Measurements from ENCODE around the gene SAMD13.
"Not testable (repeated sequence)": the region's sequence is repeated elsewhere in the genome, so short reads cannot be mapped to it uniquely, and the experiment has no call there.

Gene SAMD13

DNA sequence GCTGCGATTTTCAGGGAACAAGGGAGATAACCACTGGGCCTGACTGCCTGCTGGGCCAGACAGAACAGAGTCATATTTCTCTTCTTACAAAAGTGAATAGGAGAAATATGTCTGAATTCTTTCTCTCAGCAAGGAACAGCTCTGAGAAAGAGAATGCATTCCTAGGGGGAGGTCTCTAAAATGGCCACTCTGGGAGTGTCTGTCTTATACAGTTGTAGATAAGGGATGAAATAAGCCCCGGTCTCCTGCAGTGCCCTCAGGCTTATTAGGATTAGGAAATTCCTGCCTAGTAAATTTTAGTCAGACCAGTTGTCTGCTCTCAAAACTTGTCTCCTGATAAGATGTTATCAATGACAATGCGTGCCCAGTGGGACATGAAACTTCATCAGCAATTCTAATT is 14.1 kb upstream of the SAMD13 start:
- DNase-seq = not testable (repeated sequence)

DNA sequence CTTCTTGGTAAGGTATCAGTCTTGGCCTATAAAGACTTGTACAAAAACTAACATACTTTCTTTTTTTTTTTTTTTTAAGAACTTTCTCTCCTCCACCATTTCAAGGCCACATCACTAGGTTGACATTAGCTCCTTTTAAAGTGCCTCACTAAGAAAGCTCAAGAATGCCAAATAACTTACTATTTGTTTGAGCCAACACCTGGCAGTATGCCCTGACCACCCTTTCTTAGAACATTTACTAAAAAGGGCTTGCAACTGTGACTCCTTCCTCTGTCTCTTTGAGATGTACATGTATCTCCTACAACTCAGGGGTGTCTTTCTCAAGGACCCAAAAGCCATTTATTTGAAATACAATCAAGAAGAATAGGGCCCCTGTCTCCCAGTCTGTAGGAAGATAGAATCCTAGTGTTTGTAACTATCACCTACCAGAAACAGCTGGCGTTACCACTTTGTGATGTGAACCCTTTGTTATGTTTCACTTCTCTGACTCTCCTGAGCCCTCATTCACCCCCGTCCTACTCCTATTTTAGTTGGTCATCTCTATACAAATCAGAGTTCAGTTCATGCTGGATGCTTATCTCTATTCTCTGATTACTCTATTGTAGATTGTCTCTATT is 12.2 kb upstream of the SAMD13 start:
- DNase-seq = no peak

DNA sequence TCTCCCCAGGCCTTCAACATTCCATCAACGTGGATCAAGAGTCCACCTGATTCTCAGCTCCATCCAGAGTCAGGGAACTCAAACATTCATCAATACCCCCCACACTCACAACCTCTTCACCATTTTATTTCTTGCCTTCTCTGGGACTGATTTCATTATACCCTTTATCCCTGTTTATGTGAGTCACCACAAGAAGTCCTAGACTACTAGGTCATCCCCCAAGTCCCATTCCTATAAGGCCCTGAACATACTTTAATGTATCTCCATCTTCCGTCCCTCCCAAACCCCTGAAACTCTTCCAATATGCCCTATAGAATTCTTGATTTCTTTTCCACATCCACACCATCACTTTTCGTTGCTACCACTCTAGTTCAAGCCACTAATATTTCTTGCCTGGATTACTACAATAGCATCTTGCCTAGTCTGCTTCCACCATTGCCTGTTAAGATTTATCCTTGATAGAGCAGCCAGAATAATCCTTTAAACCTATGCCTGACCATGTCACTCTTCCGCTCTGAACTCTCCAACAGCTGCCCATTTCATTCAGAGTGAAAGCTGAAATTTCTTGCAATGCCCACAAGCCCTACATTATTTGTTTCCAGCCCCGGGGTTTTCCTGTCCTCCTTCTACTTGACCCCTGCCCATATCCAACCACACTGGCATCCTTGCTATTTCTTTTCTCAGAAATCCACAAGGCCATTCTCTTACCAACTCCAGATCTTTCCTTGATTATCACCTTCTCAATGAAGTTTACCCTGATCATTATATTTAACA is 9.4 kb upstream of the SAMD13 start:
- no peak for DNase-seq

DNA sequence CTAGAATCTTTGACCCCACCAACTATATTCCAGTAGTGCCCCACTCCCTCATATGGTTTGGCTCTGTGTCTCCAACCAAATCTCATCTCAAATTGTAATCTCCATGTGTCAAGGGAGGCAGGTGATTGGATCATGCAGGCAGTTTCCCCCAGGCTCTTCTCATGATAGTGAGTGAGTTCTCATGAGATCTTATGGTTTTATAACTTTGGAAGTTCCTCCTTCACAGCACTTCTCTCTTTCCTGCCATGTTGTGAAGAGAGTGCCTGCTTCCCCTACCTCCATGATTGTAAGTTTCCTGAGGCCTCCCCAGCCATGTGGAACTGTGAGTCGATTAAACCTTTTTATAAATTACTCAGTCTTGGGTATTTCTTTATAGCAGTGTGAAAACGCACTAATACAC is 7.7 kb upstream of the SAMD13 start:
- no peak for DNase-seq

DNA sequence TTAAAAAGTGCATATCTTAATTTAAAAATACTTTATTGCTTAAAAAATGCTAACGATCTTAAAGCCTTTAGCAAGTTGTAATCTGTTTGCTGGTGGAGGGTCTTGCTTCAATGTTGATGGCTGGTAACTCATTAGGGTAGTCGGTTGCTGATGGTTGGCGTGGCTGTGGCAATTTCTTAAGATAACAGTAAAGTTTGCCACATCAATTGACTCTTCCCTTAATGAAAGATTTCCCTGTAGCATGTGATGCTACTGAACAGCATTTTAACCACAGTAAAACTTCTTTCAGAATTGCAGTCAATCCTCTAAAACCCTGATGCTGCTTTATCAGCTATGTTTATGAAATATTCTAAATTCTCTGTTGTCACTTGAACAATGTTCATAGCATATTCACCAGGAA is 6.8 kb upstream of the SAMD13 start:
- DNase-seq = no peak

DNA sequence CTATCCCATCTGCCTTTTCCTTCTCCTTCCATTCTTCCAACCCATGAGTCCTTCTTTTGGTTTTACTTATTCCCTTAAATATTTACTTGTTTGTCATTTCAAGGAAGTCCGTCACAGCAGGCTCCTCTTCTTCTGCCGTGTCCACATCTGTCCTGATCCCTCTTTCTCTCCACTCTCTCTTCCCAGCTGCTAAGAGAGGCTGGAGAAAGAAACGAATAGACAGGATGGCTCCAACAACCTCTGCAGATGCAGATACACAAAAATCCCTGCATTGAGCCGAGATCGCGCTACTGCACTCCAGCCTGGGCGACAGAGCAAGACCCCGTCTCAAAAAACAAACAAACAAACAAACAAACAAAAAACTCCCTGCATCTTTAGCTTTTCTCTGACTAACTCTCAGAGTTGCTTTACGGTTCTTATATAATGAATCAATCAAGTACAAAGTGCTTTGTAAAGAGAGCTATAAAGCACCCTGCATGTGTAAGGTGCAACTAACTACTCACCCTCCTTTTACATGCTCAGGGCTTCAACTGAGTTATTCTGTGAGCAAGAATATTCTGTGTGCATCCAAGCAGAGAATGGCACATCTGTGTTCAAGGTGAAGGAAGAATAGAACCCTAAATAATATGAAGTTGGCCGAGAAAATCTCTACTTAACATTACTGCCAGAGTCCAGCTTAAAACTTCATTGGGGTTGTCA is 3.8 kb upstream of the SAMD13 start:
- no peak for DNase-seq

DNA sequence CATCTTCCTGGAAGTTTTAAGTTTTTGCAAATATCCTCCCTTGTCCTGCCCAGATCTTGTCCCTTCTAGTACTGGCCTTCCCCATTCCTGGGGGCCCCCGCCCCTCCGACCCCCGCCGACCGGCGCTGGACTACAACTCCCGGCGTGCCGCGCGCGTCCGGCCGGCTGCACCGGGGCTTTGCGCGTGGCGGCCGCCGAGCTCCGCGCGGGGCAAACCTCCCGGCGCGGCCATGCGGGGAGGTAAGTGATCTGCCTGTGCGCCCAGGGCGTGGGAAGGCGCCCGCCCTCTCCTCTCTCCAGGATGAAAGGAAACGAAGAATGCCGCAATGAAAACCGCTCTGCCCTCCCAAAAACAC is 3.2 kb upstream of the SAMD13 start:
- no peak for DNase-seq

DNA sequence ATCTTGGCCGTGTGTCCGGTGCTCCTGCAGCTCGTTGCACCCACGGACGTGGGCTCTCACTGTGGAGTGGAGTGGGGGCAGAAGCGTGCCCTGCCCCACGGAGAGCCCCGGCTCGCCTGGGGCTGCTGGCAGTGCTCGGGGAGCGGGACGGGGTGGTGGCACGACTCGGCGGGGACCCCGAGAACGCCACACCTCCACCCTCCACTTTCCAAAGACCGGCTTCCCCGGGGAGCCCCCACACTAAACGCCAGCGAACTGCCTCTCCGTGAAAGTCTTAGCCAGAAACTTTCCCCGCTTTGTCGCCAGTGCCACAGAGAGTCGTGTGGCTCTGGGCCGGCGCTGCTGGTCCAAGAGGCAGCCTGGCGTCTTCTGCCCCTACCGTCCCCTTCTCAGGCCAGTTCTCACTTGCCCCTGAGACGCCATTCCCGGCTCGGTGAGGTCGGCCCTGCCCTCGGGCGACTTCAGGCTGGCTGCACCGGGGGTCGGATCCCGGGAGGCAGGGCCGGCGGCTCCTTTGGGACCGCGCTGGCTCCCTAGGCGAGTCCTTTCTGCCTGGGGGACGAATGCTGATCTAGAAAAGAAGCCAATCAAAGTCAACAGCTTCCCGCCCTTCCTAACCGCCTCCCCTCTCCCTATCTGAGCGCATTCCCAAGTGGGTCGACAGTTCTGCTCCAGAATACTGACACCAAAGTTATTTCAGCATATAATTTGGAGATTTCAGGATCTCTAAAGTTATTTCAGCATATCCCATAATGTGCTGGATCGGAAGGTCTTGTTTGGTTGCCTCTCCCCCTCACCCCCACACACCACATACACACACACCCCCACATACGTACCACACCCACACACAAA is 2.6 kb upstream of the SAMD13 start:
- DNase-seq = peak; percentile 85

DNA sequence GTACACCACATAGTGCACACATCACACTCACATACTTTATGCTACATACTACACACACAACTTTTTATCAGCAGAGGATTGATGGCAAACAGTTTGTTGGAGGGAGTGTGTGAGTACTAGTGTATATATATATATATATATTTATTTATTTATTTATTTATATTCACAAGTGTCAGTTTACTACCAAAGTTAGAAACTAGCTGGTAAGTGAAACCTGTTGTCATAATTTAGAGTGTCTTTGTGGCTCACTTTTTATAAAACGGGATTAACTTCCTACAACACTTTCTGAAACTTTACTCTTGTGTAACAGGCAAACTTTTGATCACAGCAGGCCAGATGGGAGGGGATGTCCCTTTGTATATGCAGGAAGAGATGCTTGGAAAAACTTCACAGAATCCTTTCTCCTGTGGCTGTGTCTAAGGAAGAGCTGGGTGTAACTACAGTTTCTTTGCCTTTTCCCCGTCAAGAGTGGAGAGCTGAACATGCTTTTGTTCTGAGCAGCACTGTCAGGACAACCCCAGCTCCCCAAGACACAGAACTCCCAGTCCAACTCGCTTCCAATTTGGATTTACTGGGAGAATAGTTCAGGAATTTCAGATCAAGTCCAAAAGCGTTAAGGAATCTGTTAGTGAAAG is 1.9 kb upstream of the SAMD13 start:
- DNase-seq = peak; percentile 38

DNA sequence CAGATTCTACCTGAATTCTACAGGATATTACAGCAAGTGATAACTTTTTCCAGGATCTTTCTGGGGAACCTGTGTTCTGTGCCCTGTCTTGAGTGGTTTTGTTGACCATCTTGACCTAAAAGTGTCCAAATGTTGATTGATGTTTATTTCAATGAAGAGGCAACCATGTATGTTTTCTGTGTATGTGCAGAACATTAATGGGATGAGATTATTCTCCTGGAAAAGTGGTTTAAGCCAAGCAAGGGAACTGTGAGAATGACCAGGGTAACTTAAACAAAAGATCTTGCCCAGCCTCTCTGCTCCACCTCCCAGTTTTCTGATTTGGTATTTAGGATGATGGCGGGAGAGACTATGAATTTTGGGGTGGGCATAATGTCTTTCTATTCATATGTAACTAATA is 1.0 kb upstream of the SAMD13 start:
- DNase-seq = no peak

DNA sequence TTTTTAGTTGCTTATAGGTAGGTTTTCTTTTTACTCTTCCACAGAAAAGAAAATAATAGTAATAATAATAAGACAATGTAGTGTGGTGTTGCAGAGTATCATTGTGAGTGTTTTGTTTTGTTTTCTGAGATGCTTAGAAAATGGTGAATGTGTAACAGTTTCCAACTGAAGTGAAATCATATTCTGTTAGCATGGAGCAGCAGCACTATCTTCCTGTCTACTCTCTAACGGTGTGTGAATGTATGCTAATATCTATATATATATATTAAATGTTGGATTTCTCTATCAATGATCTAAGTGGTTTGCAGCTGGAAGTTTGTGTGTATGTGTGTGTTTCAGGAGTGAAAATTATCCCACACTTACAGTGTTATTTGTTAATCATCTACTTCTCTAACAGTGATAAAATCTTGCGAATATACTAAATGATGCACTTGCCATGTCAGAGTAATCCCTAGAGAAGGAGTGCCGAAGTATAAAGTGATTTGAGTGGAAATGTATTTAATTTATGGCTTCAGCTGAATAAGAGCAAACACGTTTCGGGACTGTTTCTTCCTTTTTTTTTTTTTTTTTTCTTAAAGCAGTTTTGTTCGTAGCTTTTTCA is 377 bp downstream of the SAMD13 start:
- DNase-seq = no peak

DNA sequence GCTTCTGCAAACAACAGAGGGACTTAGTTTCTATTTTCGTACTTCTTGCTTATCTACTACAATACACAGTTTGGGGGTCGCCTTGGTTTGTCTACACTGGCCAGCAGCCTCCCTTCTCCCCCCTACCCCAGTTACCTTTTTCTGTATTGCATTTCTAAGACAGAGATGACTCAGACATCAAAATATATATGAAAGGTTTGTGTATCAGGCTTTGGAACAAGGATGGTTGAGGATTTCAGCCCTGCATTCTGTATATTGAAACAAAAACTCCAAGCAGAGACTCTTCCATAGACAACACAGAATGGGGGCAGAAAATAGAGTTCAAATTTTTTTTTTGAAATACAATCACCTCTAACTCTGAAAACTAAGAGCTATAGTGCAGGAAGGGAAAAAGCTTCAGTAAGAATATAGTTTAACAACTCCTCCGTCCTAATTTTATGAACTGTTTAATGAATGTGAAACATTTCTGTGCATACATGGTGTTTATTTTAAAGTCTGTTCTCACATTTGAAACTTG is 1.9 kb downstream of the SAMD13 start:
- peak; percentile 62 for DNase-seq

DNA sequence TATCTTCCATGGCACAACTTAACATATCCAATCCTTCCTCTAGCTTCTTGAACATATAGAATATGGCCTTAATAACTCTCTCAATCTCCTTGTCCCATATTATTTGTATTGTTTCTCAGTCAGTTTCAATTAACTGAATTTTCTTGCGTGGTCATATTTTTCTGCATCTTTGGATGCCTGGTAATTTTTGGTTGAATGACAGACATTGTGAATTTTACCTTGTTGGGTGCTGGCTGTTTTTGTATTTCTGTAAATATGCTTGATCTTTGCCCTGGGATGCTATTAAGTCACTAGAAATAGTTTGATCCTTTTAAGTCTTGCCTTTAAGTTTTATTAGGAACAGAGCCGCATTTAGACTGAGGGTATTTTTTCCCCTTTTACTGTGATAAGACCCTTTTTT is 5.9 kb downstream of the SAMD13 start:
- no peak for DNase-seq

DNA sequence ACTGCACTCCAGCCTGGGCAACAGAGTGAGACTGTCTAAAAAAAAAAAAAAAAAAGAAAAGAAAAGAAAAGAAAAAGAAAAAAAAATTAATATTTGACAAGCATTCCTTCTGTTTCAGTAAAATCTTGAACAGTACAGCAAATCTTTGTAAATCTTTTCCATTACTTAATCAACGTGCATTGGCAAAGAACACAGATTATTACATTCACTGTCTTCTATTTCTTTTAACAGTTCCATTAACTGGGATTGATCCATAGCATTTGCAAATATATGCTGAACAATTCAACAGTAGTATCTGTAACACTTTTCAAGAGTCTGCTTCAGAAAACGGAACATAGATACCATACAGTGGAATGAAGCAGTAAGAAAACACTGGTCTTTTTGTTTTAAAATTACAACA is 9.8 kb downstream of the SAMD13 start:
- no peak for DNase-seq

DNA sequence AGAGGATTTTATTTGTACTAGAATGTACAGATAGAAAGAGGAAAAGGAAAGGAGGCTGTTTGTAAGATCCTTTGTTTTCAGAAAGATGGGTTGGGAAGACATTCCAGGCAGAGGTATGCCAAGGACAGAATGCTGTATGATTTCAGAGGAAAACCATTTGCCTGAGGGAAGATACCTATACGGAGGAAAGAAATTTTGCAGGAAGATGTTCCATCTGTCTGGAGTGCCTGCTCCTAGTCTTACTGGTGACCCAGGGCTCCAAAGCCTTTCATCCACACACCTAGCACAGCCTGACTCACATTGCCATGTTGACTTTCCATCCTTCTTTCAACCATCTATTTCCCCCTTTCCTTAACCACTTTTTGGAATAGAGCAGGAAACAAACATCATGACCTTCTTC is 18.2 kb downstream of the SAMD13 start:
- no peak for DNase-seq

DNA sequence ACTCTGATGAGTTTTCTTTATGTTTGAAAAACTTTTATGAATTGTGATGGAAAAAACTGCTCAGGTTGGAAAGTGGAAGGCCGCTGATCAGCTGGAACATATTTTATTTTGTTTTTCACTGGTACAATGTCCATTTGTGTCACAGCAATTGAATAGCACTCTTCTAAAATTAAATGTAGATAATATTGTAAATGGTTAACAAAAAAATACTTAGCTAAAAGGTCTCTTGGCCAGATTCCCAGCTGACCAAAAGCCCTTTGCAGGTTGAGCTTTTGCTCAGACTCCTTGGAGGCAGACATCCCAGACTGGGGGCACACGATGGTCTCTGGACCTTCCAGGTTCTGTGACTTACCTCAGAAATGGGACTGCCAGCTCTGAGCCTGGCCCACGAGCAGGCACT is 26.3 kb downstream of the SAMD13 start:
- DNase-seq = no peak

DNA sequence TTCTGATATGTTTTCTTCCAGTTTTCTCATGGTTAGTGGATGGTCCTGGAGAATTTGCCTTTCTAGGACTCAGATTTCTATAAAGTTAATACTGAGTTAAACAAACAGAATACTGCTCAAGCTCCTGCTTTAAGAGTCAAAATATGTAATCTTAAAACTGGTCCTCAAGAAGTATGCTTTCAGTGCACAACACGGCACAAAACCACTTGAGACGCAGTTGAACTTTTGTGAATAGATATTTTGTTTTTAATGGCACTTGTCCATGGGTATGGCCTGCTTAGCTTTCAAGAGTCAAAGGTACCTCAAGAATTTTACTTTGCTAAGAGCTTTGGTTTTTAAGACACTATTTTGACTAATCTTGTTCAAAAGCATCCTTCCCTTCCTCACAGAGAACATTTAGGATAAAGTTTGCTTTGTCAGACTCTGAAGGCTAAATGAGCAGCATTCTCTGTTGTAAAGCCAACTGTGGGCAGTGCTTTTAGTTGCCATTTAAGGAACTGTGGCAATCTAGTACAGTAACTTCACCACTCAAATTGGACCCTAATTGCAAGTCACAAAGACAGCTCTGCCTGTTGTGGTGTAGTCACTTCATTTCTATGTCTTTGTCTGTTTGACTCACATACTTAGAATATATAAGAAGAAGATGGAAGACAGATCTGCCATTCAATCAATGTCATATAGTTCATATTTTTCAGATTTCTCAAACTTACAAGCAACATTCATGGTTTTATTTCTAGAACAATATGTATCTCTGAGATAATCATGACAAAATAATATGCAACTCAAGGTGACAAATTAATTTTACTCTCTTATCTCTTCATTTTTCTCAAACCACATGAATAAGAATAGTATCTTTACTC is 28.8 kb downstream of the SAMD13 start:
- DNase-seq = no peak

DNA sequence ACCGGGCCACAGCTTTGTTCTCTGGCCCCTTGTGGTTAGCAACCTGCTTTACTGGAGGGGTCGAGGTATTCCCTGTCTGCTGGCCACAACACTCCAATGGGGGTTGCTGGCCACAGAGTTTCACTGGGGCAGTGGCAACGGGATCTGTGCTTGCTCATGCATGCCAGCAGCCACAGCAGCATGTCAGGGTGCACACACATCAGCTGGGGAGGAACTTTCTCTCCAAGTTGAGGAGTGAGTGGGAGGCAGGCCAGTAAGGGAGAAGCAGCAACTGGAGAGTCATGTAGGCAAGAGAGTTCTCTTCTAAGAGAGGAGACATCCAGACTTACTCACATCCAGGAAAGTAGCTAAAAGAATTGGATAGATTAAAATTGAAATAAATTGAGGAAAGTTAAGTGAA is 38.0 kb downstream of the SAMD13 start:
- no peak for DNase-seq

DNA sequence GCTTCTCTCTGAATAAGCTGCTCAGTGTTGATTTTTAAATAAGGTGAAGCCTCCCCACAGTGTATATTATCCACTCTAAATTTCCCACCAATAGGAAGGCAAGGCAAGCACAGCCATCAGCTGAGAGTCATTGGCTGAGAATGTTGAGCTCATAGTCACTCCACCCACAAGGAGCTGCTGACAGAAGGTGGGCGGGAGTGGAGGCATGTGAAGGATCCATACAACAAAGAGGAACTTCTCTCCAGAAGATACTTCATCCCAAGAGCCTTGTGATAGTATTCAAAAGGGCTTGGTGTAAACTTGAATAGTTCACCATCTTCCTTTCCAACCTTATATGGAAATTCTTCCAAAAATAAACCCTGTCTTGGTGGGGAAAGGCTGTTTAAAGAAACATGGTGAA is 42.8 kb downstream of the SAMD13 start:
- no peak for DNase-seq

DNA sequence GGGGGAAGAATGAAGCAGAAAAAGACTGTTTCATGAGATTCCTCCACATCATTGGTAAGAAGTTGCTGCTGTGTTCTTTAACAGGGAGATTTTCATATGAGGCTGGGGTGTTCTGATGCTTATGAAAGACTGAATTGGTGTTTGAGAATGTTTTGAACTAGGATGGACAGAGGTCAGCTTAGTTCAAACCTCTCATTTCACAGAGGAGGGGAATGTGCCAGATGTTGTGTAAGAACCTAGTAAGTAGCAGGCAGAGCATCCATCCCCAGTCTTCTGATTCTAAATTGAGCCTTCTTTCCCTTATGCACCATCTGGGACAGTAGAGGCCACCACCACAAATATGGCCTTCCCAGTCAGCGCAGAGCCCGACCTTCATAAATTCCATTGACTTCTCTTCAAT is 43.7 kb downstream of the SAMD13 start:
- DNase-seq = no peak

DNA sequence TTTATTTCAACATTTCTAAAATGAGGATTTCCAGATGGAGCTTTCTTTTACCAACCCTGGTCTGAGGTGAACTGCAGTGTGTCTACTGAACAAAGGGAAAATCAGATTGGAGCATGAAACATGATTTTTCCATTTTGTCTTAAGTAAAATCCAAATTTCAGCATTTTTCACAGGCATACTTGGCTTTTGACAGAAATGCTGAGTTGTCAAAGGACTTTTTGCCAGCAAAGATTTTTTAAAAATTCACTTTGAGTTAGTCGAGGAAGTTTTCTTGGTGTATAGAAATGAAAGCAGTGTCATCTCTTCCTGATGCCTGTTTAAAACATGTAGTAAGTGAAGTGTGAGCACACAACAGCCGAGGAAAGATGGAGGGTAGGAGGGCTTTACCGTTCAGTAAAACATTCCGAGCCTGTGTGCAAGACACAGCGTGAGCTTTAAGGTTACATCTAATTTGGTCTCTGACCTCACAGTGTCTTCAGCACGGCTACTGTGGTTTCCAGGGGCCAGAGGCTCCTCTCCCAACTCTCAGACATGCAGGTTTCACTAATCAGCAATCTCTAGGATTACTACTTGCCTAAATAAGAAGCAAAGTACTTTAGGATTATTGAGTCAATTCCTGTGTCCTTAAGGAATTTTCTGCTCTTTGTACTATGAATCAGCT is 45.9 kb downstream of the SAMD13 start:
- DNase-seq = no peak
